Endodermal cell (in vitro differentiated cells): ENCODE data around the gene TMEM200A. TPM values are rescaled to one million over a fixed set of nuclear protein-coding genes. Genes with fewer than 3 reads are reported as not detected.

ENCODE experiments used
- DNase-seq: peaks from one replicate; pipeline ENCODE4 v3.0.0-alpha.2; 2017
- H3K27ac ChIP-seq: 2 replicates; pipeline ENCODE4 v1.5.1; 2013; ENCODE audit warnings: mild to moderate bottlenecking, low read depth, low read length, moderate library complexity
- H3K27me3 ChIP-seq: 2 replicates; pipeline ENCODE4 v1.6.1; 2013; ENCODE audit warnings: mild to moderate bottlenecking, low read length, moderate library complexity; ENCODE audit not compliant: insufficient read depth, control insufficient read depth, poor library complexity, severe bottlenecking
- H3K36me3 ChIP-seq: 2 replicates; pipeline ENCODE4 v1.7.0; 2013; ENCODE audit warnings: mild to moderate bottlenecking, low read length, moderate library complexity; ENCODE audit not compliant: control insufficient read depth, insufficient read depth
- H3K4me1 ChIP-seq: one replicate; pipeline ENCODE4 v1.7.0; 2013; ENCODE audit warnings: low read length; ENCODE audit not compliant: control insufficient read depth, insufficient read depth
- H3K4me3 ChIP-seq: 2 replicates; pipeline ENCODE4 v1.5.1; 2013; ENCODE audit warnings: mild to moderate bottlenecking, low read length, moderate library complexity
- H3K9ac ChIP-seq: 2 replicates; pipeline ENCODE4 v1.6.1; 2013; ENCODE audit warnings: mild to moderate bottlenecking, low read length, moderate library complexity; ENCODE audit not compliant: poor library complexity, severe bottlenecking; ENCODE audit errors: extremely low read depth
- H3K9me3 ChIP-seq: 2 replicates; pipeline ENCODE4 v1.6.1; 2013; ENCODE audit warnings: mild to moderate bottlenecking, low read length, moderate library complexity; ENCODE audit not compliant: control insufficient read depth
- H3K27ac Mint-ChIP-seq: 2 replicates; pipeline ENCODE4 v1.8.0; 2020; ENCODE audit warnings: mixed read lengths
- H3K27me3 Mint-ChIP-seq: 2 replicates; pipeline ENCODE4 v1.8.0; 2021; ENCODE audit warnings: mild to moderate bottlenecking, mixed read lengths; ENCODE audit not compliant: insufficient read depth
- H3K36me3 Mint-ChIP-seq: 2 replicates; pipeline ENCODE4 v1.8.0; 2020; ENCODE audit warnings: low read depth, mixed read lengths
- H3K4me1 Mint-ChIP-seq: 2 replicates; pipeline ENCODE4 v1.8.0; 2020; ENCODE audit warnings: mixed read lengths
- H3K4me3 Mint-ChIP-seq: 2 replicates; pipeline ENCODE4 v1.8.0; 2020; ENCODE audit warnings: mild to moderate bottlenecking, moderate library complexity, mixed read lengths
- H3K9me3 Mint-ChIP-seq: 2 replicates; pipeline ENCODE4 v1.8.0; 2020; ENCODE audit warnings: mild to moderate bottlenecking, mixed read lengths
- WGBS, 2 experiments: methylation state at CpG; one replicate each; pipeline versions ENCODE4 v1.1.5 to v1.1.7; 2013; ENCODE audit warnings: missing lambda C conversion rate in 2 of 2, mixed read lengths in 1 of 2; ENCODE audit not compliant: insufficient coverage in 1 of 2, insufficient read length in 1 of 2; 5-methylcytosine and 5-hydroxymethylcytosine counted together
- total RNA-seq, 2 donors: library from RNA; stranded (reverse); fragmentation: NEBNext Ultra II Directional in 1 of 2; extraction: Animal tissue kit (Norgen Biotek cat#: 25700) in 1 of 2; gene quantifications; 2 replicates in 1 of 2; 3 replicates in 1 of 2; pipeline ENCODE4 v1.2.1, GENCODE V29; 2021
- TF ChIP-seq, protein P1 (sequence below): fragments of 200-600 bp; sonication (generic); conservative IDR thresholded peaks from 2 replicates; pipeline ENCODE4 v1.5.0; 2021; ENCODE audit warnings: antibody characterized with exemption, mild to moderate bottlenecking

Gene TMEM200A
- total RNA-seq, 2 donors from 2014 or later: 6.4 to 7.6 TPM

DNA sequence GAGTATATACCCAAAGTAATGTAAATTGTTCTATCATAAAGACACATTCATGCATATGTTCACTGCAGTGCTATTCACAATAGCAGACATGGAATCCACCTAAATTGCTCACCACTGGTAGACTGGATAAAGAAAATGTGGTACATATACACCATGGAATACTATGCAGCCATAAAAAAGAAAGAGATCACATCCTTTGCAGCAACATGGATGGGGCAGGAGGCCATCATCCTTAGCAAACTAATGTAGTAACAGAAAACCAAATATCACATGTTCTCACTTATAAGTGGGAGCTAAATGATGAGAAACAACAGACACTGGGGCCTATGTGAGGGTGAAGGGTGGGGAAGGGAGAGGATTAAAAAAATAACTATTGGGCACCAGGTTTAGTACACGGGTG is 11.5 kb upstream of the TMEM200A start:
- no peak overlapping the region for H3K27ac Mint-ChIP-seq
- Histone ChIP-seq H3K9me3 (no peaks in the 10 kb centered on the region), H3K9ac (no peak overlapping the region), H3K4me1 (no peaks in the 10 kb centered on the region), H3K4me3 (no peak overlapping the region), H3K27ac (no peak overlapping the region), H3K27me3 (no peaks in the 10 kb centered on the region), H3K36me3 (no peaks in the 10 kb centered on the region)
- no peaks in the 10 kb centered on the region for H3K27me3 Mint-ChIP-seq
- no peak overlapping the region for H3K4me3 Mint-ChIP-seq
- H3K4me1 Mint-ChIP-seq: no peaks in the 10 kb centered on the region
- TF ChIP-seq, protein P1, sequence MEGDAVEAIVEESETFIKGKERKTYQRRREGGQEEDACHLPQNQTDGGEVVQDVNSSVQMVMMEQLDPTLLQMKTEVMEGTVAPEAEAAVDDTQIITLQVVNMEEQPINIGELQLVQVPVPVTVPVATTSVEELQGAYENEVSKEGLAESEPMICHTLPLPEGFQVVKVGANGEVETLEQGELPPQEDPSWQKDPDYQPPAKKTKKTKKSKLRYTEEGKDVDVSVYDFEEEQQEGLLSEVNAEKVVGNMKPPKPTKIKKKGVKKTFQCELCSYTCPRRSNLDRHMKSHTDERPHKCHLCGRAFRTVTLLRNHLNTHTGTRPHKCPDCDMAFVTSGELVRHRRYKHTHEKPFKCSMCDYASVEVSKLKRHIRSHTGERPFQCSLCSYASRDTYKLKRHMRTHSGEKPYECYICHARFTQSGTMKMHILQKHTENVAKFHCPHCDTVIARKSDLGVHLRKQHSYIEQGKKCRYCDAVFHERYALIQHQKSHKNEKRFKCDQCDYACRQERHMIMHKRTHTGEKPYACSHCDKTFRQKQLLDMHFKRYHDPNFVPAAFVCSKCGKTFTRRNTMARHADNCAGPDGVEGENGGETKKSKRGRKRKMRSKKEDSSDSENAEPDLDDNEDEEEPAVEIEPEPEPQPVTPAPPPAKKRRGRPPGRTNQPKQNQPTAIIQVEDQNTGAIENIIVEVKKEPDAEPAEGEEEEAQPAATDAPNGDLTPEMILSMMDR: no peak
- H3K9me3 Mint-ChIP-seq: peaks cover 11% of the 10 kb centered on the region
- H3K36me3 Mint-ChIP-seq: no peaks in the 10 kb centered on the region
- no peak for DNase-seq
- WGBS, 2 experiments: 75% methylated on average over 1 of the region's 1 CpG; no CpG with 5 or more reads in 1 of the 2 experiments

DNA sequence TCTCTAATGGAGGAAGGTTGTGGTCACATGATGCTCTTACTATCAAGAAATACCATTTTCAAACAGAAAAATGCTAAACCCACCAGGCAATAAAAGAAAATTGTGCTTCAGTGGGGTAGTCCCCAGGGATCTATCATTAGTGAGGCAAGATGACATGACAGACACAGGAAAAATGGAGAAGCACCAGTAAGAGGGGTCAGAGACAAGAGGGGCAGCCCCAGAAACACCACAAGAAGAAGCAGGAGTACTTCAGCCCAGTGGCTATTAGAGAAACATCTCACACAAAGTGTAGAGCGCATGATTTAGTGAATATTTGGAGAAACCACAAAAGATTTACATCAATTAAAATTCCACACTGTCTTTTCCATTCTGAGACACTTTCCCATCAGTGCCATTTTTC is 10.2 kb upstream of the TMEM200A start:
- Histone ChIP-seq H3K9me3 (no peaks in the 10 kb centered on the region), H3K9ac (no peak overlapping the region), H3K27me3 (no peaks in the 10 kb centered on the region), H3K27ac (no peak overlapping the region), H3K4me1 (no peaks in the 10 kb centered on the region), H3K36me3 (no peaks in the 10 kb centered on the region), H3K4me3 (no peak overlapping the region)
- Mint-ChIP-seq H3K27ac (no peak overlapping the region), H3K9me3 (peaks cover 14% of the 10 kb centered on the region), H3K4me1 (no peaks in the 10 kb centered on the region), H3K36me3 (no peaks in the 10 kb centered on the region), H3K4me3 (no peak overlapping the region), H3K27me3 (no peaks in the 10 kb centered on the region)
- TF ChIP-seq, protein P1: no peak
- DNase-seq: no peak
- 97 to 100% methylated on average over 1 of the region's 1 CpG for WGBS, 2 experiments

DNA sequence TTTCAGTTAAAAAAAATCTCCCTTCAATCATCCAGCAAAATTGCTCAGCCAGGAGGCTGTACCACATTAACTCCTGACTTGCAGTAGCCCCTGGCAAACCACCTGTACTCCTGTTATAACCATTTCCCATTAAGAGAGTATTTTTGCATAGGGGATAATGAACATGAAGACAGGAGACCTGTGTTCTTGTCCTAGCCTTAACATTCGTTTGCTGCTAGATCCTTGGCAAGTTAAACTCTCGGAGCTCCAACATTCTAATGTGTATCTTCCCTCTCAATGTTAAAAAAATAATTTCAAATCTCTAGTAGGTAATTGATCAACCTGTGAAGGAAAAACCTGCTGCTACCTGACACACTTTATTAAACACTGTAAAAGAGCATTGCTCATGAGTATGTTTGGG is 8.4 kb upstream of the TMEM200A start:
- H3K36me3 Mint-ChIP-seq: no peaks in the 10 kb centered on the region
- Histone ChIP-seq H3K4me3 (no peak overlapping the region), H3K4me1 (no peaks in the 10 kb centered on the region), H3K27ac (no peak overlapping the region), H3K27me3 (no peaks in the 10 kb centered on the region), H3K9ac (no peak overlapping the region), H3K9me3 (no peaks in the 10 kb centered on the region), H3K36me3 (no peaks in the 10 kb centered on the region)
- no peaks in the 10 kb centered on the region for H3K27me3 Mint-ChIP-seq
- TF ChIP-seq, protein P1: no peak
- H3K4me3 Mint-ChIP-seq: no peak overlapping the region
- DNase-seq: no peak
- no peak overlapping the region for H3K27ac Mint-ChIP-seq
- H3K9me3 Mint-ChIP-seq: peaks cover 11% of the 10 kb centered on the region
- WGBS, 2 experiments: 69% methylated on average over 2 of the region's 2 CpGs; no CpG with 5 or more reads in 1 of the 2 experiments
- no peaks in the 10 kb centered on the region for H3K4me1 Mint-ChIP-seq
